Activated T-cell treated with anti-CD3 and anti-CD28 coated beads, Interleukin-2, amount 50 U/mL, for 1 hour (primary cell): ENCODE data around the gene MTHFD2L.
"Not testable (repeated sequence)": the region's sequence is repeated elsewhere in the genome, so short reads cannot be mapped to it uniquely, and the experiment has no call there.

Experiments
- DNase-seq: peaks from one replicate; pipeline ENCODE4 v3.0.0-alpha.2; 2020

MTHFD2L gene

GRCh38 chr4:74190919-74191397 lies 33.0 kb downstream of the MTHFD2L start:
- DNase-seq: no peak

GRCh38 chr4:74197080-74197479 lies 39.2 kb downstream of the MTHFD2L start:
- no peak for DNase-seq

- no peak for DNase-seq
Observed at GRCh38 chr4:74202062-74202586, 44.2 kb downstream of the MTHFD2L start.

- no peak for DNase-seq
Observed at GRCh38 chr4:74203467-74203866, 45.5 kb downstream of the MTHFD2L start.

- no peak for DNase-seq
Observed at GRCh38 chr4:74205046-74205445, 47.1 kb downstream of the MTHFD2L start.

- no peak for DNase-seq
Observed at GRCh38 chr4:74205559-74205958, 47.6 kb downstream of the MTHFD2L start.

- DNase-seq: no peak
Observed at GRCh38 chr4:74206088-74206825, 48.3 kb downstream of the MTHFD2L start.

GRCh38 chr4:74214457-74215159 lies 56.7 kb downstream of the MTHFD2L start:
- not testable (repeated sequence) for DNase-seq

GRCh38 chr4:74215236-74215635 lies 57.3 kb downstream of the MTHFD2L start:
- not testable (repeated sequence) for DNase-seq

GRCh38 chr4:74217365-74217764 lies 59.4 kb downstream of the MTHFD2L start:
- DNase-seq: no peak

- no peak for DNase-seq
Observed at GRCh38 chr4:74218201-74218600, 60.3 kb downstream of the MTHFD2L start.

- no peak for DNase-seq
Observed at GRCh38 chr4:74219240-74219639, 61.3 kb downstream of the MTHFD2L start.

GRCh38 chr4:74223098-74223497 lies 65.2 kb downstream of the MTHFD2L start:
- no peak for DNase-seq

- DNase-seq: no peak
Observed at GRCh38 chr4:74223801-74224200, 65.9 kb downstream of the MTHFD2L start.

GRCh38 chr4:74228691-74229640 lies 71.0 kb downstream of the MTHFD2L start:
- DNase-seq: peak; percentile 66

- DNase-seq: no peak
Observed at GRCh38 chr4:74230902-74231499, 73.1 kb downstream of the MTHFD2L start.

GRCh38 chr4:74235135-74235534 lies 77.2 kb downstream of the MTHFD2L start:
- no peak for DNase-seq

- DNase-seq: no peak
Observed at GRCh38 chr4:74237425-74237966, 79.6 kb downstream of the MTHFD2L start.

- no peak for DNase-seq
Observed at GRCh38 chr4:74244049-74244448, 86.1 kb downstream of the MTHFD2L start.

GRCh38 chr4:74252933-74253332 lies 95.0 kb downstream of the MTHFD2L start:
- DNase-seq: no peak

- no peak for DNase-seq
Observed at GRCh38 chr4:74254386-74254785, 96.5 kb downstream of the MTHFD2L start.

- DNase-seq: no peak
Observed at GRCh38 chr4:74255096-74255495, 97.2 kb downstream of the MTHFD2L start.
